Activated CD8-positive, alpha-beta memory T cell treated with anti-CD3 and anti-CD28 coated beads for 24 hours (primary cell): Measurements from ENCODE around the gene ZFYVE9.

ENCODE experiments used
- DNase-seq: peaks from one replicate; pipeline ENCODE4 v3.0.0-alpha.2; 2020

ZFYVE9 gene

GRCh38 chr1:52249831-52250230 lies 107.9 kb downstream of the ZFYVE9 start:
- no peak for DNase-seq

DNA sequence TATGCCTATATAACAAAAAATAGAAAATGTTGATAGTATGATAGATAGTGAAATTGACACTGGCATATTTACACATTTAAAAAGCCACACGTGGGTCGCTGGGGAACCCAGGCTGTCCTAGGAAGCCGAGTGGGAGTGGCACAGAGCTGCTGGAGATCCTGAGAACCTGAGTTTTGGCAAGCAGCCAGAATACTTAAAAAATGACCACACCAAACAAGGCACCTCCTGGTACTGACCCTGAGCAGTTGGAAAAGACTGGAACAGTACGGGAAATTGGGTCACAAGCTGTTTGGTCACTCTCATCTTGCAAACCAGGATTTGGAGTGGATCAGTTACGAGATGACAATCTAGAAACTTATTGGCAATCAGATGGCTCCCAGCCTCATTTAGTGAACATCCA lies 111.5 kb downstream of the ZFYVE9 start:
- no peak for DNase-seq

- no peak for DNase-seq
These were observed 118.0 kb downstream of the ZFYVE9 start for GRCh38 chr1:52259886-52260285.

GRCh38 chr1:52263153-52263910 lies 121.4 kb downstream of the ZFYVE9 start:
- no peak for DNase-seq

- no peak for DNase-seq
These were observed 122.7 kb downstream of the ZFYVE9 start for GRCh38 chr1:52264530-52265115.

DNA sequence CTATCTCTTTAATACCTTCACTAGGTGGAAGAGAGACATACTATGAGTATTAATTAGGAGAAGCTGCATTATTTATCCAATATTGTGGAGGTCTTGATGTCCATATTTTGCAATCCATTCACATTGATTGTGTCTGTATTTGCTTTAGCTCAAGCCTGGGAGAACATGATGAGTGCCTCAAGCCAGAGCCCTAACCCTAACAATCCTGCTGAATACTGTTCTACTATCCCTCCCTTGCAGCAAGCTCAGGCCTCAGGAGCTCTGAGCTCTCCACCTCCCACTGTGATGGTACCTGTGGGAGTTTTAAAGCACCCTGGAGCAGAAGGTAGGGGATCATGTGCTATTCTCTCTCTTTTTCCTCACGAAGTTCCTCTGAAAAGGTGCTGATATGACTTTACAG lies 124.6 kb downstream of the ZFYVE9 start:
- no peak for DNase-seq

- DNase-seq = no peak
These were observed 126.5 kb downstream of the ZFYVE9 start for GRCh38 chr1:52268372-52268771.

DNA sequence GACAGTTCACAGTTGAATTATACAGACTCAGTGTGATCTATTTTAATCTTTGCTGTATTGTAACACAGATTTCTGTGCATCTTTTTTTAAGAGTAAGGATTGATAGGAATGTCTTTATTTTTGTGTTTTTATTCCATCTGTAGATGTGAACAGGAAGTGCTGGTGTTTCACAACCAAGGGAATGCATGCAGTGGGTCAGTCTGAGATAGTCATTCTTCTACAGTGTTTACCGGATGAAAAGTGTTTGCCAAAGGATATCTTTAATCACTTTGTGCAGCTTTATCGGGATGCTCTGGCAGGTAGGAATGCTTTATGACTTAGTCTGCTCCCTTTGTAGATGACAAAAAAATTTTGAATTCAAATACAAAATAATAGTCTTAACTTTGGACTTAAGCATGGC lies 139.6 kb downstream of the ZFYVE9 start:
- DNase-seq = no peak

GRCh38 chr1:52288286-52288685 lies 146.4 kb downstream of the ZFYVE9 start:
- no peak for DNase-seq

DNA sequence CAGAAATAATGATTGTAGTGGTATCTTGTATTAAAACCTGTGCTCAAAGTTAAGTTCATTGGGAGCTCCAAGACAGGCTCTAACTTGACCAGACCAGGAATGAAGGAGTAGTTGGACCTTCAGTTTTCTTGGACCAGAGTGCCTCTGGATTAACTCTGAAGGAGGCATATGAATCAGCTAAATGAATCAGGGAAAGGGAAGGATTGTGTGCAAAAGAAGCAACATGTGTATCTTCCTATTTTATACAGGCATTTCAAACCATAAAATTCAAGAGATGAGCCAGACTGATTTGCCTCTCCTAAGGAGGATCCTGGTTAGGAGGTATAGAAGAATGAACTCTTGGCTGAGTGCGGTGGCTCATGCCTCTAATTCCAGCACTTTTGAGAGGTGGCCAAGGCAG lies 152.7 kb downstream of the ZFYVE9 start:
- DNase-seq = no peak

DNA sequence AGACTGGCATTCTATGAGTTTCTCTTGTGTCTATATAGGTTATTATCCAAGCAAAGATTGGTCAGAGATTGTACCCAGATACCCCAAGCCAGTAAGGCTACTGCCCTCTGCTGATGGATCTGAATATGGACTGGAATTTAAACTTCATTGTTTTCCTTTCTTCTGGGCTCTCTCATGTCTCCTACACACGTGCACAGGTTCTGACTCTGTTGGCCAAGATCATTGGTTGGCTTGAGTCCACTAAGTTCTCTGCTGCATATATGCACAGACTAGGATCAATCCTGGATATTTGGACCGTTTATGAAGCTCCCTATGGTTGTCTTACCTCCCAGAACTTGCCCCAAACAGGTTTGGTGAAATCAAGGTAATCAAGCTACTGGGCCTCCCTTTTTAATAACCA lies 154.5 kb downstream of the ZFYVE9 start:
- DNase-seq = no peak

- DNase-seq = no peak
These were observed 163.7 kb downstream of the ZFYVE9 start for GRCh38 chr1:52305417-52306226.

- no peak for DNase-seq
These were observed 164.5 kb downstream of the ZFYVE9 start for GRCh38 chr1:52306227-52307006.

DNA sequence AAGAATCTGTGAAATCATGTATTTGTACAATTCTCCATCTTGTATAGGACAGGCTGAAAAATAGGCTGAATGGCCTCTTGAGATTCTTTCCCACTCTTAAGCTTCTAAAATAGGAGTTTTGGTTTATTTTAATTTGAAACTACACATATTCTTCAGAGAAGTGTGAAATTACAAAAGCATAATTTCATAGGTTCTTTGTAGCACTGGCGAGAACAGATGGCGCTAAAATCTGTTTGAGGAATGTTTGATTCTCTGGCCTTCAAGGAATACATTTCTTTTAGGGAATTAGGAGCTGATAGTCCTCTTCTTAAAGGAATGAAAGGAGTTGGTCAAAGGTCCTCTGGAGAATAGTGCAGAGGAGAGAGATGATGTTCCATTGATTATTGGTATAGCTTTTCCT lies 179.2 kb downstream of the ZFYVE9 start:
- no peak for DNase-seq

GRCh38 chr1:52323731-52324130 lies 181.8 kb downstream of the ZFYVE9 start:
- no peak for DNase-seq

GRCh38 chr1:52325786-52326185 lies 183.9 kb downstream of the ZFYVE9 start:
- DNase-seq = no peak

GRCh38 chr1:52328615-52329014 lies 186.7 kb downstream of the ZFYVE9 start:
- no peak for DNase-seq

DNA sequence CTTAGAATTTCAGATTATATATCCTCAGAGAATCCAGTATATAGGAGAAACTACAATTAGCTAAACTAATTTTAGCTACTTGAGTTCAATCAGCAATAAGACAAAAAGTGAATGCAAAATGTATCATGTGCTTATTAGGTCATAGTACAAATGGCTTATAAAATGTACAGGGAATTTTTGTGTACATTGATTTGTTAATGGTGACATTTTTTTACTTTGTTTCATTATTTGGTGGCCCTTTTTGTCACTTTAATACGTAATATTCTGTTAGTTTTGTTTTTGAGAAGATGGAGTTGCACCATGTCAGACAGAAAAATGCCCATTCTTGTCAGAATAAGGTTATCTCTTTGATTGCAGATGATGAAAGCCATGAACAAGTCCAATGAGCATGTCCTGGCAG lies 190.5 kb downstream of the ZFYVE9 start:
- no peak for DNase-seq

DNA sequence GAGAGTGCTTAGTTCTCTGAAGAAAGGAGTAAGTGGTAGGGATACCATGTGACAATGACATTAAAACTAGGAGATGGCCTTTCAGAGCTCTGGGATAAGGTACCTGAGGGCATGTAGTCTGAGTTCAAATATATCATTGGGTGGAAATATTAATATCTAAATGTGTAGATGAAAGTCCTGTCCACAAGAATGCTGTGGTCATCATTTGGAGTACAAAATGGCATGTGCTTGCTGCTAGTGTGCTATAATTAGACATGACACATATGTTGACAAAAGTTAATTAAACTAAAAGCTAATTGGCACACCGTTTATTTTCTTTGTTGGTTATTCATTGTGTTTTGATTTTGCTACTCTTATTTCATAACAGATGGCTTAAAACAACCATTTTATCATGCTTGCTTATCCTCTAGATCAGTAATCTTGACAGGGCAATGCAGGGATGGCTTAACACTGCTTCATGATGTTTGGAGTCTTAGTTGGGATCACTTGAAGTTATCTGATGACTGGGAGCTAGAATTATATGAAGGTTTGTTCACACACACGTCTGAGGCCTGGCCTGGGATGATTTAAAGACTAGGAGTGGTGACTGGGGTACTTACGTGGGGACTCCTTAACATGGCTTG lies 193.1 kb downstream of the ZFYVE9 start:
- no peak for DNase-seq

- no peak for DNase-seq
These were observed 195.6 kb downstream of the ZFYVE9 start for GRCh38 chr1:52337439-52337838.

GRCh38 chr1:52341655-52342260 lies 199.9 kb downstream of the ZFYVE9 start:
- DNase-seq = no peak

- no peak for DNase-seq
These were observed 202.1 kb downstream of the ZFYVE9 start for GRCh38 chr1:52343979-52344378.
